HG03558 (cell line): ENCODE measurements around the gene NPFF.

ENCODE experiments used
- ATAC-seq: cut with Tn5 transposase; IDR thresholded peaks from one replicate; pipeline ENCODE4 v1.9.1; 2021; ENCODE audit warnings: moderate number of reproducible peaks; ENCODE audit not compliant: unreplicated experiment; ENCODE audit errors: extremely low read depth

NPFF gene

DNA sequence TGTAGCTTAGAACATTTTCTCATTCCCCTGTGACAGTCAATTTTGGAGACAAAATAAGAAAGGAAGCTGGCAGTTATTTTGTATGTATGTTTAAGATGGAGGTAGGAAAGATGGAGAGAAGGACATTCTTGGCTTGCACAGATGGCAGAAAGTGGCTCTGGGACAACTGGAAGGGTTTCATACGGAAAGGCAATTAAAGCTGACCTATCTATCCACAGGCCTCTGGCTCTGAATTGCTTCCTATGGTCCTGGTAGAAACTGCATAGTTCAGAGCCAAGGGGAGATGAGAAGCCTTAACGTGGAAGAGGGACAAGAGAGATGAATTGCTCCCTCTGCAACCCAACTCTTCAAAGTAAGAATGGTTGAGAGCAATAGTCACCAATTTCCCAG, 8.0 kb upstream of the NPFF start:
- no peak for ATAC-seq

DNA sequence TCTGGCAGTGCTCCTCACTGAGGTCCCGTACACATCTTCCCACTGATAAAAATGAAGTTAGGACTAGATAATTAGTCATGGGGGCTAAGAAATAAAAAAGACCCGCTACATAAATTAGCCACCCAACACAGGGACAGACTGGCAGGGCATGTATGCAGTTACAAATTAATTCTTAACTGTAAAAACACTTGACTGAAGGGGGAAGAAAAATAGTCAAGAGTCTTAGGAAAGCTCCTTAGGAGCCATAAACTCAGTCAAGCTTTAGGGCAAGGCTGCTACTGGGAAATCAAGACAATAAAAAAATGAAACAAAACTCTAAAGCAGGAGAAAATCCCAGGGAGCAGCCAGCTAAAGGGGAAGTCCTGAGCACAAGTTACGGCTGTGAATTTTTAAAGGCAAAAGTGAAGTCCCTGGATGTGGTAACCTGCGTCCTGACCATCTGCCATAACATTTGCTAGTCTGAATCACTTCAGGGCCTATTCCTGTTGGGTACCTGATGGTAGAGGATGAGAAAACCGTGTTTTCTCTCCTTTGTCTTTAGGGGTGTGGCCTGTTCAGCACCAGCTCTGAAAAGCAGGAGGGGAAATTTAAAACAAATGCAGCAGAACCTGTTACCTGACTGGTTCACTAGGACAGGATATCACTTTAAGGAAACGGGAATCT, 7.5 kb upstream of the NPFF start:
- ATAC-seq, result no peak

DNA sequence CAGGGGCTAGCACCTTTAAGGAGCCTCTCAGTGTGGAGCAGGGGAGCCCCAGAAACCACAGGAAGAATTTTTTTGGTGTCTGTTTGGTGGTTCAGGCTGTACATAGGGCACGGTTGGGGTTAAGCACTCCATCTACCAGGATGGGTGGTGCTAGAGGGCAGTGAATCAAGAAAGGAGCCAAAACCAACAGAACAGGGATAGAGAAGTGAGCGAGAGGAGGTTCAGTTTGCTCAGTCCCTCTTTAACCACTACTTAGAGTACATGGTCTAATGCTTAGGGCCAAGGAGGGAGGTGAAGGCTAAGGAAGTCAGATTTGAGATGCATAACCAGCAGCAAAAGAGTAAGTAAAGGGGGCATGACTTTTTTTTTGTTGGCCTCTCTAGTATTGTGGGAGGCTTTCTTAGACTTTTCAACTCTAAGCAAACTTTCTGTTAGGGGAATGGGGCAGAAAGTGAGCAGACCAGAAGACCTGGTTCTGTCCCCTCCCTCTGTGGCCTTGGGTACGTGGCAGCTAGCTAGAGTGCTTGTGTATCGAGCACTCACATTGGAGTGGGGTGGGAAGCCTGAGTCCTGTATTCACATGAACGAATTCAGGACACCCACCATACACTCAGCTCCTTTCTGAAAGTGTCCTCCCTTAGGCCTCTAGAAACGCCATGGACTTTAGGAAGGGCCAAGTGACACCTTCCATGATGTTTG, 6.6 kb upstream of the NPFF start:
- ATAC-seq, result no peak

DNA sequence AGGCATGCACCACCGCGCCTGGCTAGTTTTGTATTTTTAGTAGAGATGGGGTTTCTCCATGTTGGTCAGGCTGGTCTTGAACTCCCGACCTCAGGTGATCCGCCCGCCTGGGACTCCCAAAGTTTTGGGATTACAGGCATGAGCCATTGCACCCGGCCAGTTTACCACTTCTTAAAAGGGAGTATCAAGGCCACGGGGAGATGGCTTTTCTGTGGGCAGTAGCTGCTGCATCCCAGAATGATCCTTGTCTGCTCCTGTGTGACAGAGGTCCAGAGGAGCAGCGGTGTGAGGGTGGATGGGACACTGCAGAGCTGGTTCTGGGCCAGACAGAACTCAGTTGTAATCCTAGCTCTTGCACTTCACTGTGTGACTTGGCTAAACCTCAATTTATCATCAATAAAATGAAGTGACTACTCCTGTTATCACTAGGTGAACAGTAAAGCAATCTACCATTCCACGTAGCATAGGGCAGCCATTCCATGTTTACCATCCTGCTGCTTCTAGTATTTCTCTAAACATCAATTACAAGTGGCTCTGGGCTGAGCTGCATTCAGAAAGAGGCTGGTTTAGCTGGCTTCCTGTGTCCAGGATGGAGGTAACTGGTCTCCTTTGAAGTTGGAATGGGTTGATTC, 3.0 kb upstream of the NPFF start:
- ATAC-seq, result no peak

- ATAC-seq, result peak; percentile 83
Observed at GRCh38 chr12:53508534-53509170, 1.4 kb upstream of the NPFF start.

- ATAC-seq, result no peak
Observed at GRCh38 chr12:53507603-53507885, 260 bp upstream of the NPFF start.

- no peak for ATAC-seq
Observed at GRCh38 chr12:53506450-53506785, 866 bp downstream of the NPFF start.

DNA sequence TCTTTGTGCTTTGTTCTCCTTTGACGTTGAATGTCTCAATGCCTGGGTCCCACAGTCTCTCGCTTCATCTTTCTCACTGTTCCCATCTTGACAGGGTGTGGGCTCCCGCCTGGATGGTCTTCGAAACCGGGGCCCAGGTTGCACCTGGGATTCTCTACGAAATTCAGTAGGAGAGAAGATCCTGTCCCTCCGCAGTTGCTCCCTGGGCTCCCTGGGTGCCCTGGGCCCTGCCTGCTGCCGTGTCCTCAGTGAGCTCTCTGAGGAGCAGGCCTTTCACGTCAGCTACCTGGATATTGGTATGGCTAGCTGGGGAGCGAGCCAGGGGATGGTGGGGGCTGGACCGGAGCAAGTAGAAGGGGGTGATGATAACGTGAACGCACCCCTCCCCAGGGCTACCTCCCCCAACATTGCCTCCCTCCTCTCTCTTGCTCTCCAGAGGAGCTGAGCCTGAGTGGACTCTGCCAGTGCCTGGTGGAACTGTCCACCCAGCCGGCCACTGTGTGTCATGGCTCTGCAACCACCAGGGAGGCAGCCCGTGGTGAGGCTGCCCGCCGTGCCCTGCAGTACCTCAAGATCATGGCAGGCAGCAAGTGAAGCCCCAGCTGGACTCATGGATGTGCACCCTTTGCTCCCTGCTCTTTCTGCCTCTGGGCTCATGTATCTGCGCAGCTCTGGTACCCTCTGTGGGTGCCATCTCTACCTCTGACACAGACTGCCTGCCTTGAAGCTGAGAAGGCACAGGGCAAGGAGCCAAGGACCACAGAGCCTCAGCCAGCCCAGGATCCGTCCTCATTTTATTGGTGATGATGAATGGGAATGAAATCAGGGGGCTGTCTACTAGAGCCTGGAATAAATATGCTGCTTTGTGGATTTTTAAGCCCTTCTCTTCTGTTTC, 1.5 kb downstream of the NPFF start:
- no peak for ATAC-seq

DNA sequence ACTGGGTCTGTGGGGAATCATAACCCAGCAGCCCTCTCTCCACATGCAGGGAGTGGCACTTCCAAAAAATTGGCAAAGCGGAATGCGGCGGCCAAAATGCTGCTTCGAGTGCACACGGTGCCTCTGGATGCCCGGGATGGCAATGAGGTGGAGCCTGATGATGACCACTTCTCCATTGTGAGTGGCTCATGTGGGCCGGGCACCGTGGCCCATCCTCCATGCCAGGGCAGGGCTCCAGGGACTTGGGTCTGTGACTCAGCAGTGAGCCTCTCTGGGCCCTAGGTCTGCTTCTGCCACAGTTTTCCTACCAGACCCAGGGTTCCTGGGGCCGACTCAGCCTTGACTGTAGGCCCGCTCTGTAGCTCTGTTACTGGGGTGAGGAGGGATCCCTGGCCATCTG, 2.2 kb downstream of the NPFF start:
- no peak for ATAC-seq

DNA sequence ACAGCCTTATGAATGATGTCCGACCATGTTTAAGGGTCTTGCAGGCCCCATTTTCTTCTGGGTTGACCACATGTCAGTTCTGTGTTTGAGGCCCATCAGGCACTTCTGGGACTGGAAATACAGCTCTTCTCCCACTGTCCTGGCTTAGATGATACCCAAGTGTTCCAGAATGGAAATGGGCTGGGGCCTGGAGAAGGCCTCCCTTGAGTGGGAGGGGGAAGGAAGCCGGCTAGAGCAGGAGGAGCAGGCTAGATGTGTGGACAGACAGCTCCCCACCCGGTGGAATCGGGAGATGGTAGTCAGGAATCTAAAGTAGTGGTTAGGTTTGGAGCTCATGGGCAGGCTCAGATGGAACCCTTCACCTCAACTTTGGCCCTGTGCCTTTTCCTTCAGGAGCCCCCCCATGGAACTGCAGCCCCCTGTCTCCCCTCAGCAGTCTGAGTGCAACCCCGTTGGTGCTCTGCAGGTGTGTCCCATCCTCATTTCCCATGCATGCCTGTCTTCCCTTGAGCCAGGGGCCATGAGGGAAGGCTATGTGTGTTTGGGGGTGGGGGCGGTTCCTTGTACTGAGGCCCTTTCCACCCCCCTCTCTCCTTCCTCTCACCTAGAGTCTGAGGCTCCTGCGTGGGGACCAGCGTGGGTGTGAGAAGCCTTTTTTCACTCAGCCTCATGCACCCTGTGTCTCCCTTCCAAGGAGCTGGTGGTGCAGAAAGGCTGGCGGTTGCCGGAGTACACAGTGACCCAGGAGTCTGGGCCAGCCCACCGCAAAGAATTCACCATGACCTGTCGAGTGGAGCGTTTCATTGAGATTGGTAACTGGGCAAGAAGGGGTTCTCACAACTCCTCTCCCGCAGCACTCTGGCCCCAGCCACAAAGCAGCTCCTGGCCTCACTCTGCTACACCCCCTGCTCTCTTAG, 3.0 kb downstream of the NPFF start:
- no peak for ATAC-seq

DNA sequence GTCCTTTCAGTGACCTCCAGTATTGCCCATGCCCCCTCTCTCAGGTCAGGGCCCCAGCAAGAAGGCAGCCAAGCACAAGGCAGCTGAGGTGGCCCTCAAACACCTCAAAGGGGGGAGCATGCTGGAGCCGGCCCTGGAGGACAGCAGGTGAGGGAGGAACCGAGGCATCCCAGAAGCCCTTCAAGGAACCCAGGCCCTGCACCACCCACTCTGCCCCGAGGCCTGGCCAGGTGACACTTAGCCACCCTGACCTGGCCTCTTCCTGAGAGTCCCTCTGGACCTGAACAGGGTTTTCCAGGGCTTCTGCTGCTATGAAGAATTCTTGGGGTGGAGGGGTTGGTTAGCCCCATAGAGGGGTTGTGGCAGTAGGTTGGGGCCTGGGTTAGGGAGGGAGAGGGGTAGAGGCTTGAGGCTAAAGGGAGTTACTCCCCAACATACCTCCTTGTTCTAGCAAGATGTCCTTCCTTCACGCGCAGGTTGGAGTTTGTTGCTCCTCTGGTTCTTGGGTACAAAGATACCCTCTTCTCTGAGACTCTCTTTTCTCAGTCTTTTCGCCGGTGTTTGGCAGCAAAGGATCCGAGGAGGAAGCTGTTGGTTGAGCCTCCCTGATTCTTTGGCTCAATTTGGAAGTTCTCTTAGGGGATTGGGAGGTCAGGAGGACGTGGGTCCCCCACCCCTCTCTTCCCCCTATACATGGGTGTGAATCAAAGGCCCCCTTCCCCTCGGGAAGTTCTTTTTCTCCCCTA, 4.1 kb downstream of the NPFF start:
- ATAC-seq, result no peak

DNA sequence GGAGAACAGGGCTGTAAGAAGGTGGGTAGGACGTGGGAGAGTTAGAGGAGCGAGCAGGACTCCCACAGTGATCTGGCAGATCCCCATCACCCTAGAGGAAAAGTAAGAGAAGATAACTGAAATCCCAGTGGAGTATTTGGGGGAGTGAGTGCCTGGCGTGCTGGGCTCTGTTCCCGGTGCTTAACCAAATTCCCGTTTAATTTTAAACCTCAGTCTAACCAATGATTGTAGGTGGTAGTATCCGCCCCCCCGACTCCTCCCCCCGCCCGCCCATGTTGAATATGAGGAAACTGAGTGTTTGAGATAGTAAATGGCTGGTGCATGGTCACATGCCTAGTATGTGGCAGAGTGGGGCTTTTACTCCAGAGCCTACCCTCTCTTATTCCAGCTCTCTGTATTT, 5.0 kb downstream of the NPFF start:
- no peak for ATAC-seq

- ATAC-seq, result no peak
Observed at GRCh38 chr12:53501615-53502181, 5.6 kb downstream of the NPFF start.

- ATAC-seq, result peak; percentile 63
Observed at GRCh38 chr12:53500776-53501614, 6.3 kb downstream of the NPFF start, which contains the start of gene TARBP2. Gene TARBP2, plus strand, starts transcription at chr12:53501283. Its CDS starts 126 bp downstream, at chr12:53501409.

DNA sequence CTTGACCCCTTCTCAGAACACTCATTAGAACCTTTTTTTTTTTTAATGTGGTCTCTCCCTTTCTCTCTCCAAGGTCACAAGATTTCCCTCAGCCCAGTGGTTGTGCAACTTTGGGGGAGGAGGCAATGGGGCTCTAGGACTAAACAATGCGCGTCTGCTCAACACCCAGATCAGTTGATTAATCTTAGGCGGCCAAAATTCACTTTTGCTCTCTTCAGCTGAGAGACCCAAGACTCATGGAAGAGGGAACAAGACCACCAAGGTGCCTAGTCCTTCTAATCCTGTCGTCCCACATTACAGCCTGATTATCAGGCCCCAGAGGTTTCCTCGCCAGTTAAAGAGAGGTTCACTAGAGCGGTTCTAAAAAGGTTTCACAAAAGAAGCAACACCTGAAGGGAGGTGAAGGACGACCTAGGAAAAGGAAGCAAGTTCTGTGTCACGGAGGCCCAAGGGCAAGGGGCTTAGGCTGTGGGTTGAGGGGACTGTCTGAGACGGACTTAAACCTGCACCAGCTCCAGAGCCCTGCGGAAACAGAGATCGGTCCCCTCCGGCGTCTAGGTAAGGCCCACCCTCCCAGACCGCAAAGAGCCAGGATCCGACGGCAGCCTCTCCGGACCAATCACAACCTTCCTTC, 7.0 kb downstream of the NPFF start:
- no peak for ATAC-seq

DNA sequence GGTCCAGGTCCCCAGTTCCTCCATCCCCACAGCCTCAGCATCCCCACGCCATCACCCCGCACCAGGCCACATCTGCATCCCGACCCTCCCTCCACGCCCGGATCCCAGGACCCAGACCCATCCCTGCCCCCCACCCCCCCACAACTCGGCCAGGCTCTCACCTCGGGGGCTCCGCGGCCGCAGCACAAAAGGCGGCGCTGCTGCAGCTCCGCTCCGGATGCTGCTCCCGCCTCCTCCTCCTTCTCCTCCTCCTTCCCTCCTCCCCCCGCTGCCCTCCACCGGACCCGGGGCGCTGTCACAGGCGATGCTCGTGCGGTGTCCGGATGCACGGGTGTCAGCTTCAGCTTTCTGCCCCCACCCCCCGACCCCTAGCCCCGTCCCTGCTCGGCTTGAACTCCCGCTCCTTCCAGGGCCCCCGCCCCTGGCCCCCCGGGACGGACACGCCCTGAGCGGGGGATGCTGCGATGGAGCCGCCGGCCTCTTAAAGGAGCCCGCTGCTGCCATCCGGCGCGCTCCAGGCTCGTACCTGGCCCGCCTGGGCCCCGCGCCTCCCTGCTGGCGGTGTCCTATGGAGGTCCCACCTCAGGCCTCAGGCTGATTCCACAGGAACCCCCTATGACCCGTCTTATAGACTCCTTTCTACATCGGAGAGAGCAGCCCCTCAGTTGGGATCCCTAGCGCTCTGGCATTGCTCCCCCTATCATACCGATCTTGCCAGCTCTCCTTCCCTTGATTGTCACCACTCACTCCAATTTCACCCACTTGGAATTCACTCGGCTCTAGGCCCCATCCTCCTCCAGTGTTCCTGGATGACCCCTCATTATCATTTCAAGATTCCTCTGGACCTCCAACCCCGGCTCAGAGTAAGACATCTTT, 7.8 kb downstream of the NPFF start, which contains the start of gene MAP3K12:
Gene MAP3K12 (minus strand): TSS at position 193 of the 876 bp plus-strand sequence. CDS start 12,067 bp downstream, outside the sequence.
- ATAC-seq, result no peak
